Measurements from ENCODE around the gene TMEM95.
A peak's percentile ranks its signal among the peaks of the same experiment; 100 is the strongest.

Gene TMEM95

GRCh38 chr17:7406235-7406825, 51.4 kb downstream of the TMEM95 start:
- peak; percentile 5 for DNase-seq
